Middle frontal gyrus (tissue), 1 donor: ENCODE measurements around the gene LRRC72.
"Not testable (repeated sequence)": the region's sequence is repeated elsewhere in the genome, so short reads cannot be mapped to it uniquely, and the experiment has no call there.

Source experiments
- DNase-seq: peaks from one replicate; pipeline ENCODE4 v3.0.0-alpha.2; 2015; ENCODE audit warnings: low spot score; ENCODE audit errors: extremely low spot score

Gene LRRC72

GRCh38 chr7:16579216-16579615 is 52.6 kb downstream of the LRRC72 start:
- DNase-seq: no peak

DNA sequence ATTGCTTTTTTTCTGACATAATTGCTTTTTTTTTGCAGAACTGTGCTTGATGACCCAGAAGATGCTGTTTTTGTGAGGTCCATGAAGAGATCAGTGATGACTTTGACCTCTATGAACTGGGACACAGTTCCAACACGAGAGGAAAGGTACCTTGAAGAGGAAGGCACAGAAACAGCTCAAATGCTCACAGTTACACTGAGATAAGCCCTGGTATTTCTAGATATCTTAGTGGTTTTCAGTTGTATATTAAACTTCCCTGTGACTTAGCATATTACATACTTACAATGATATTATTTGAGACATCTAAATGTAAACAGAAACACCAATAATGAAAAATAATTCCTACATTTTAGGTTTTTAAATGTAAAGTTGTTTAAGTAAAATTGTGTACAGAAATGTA is 54.7 kb downstream of the LRRC72 start:
- no peak for DNase-seq

DNA sequence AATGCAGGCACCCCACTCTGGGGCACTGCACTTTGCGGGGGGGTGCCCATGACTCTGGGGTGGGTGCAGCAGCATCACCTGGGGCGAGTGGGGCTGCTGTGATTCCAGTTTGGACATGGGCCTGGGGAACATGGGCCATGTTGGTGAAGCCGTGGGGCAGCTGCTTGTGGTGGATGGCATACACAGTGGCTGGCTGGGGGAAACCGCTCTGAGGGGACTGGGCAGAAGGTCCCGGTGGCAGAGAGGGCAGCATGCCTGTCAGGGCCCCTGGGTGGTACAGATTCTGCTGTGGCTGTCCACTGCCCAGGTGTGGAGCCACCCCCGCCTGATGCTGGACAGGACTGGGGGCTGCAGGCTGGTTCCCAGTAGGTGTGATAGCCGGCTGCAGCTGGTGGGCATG is 57.2 kb downstream of the LRRC72 start:
- no peak for DNase-seq

DNA sequence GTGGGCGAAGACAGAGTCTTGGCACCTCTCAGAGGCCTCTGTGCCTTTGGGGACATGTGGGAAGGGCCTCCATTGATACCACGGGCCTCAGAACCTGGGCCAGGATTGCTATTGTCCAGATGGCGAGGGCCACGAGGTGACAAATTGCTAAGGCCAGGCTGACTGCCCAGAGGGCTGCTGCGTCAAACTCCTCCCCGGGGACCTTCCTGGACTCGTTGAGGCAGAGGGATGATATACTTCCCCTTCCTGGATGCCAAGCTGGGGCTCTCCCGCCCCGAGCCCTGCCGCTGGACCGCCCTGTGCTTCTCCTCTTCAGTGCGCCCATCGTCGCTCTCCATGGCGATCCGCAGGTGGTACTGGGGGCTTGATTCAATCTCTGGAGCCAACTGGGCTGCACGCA is 58.9 kb downstream of the LRRC72 start:
- DNase-seq: no peak

DNA sequence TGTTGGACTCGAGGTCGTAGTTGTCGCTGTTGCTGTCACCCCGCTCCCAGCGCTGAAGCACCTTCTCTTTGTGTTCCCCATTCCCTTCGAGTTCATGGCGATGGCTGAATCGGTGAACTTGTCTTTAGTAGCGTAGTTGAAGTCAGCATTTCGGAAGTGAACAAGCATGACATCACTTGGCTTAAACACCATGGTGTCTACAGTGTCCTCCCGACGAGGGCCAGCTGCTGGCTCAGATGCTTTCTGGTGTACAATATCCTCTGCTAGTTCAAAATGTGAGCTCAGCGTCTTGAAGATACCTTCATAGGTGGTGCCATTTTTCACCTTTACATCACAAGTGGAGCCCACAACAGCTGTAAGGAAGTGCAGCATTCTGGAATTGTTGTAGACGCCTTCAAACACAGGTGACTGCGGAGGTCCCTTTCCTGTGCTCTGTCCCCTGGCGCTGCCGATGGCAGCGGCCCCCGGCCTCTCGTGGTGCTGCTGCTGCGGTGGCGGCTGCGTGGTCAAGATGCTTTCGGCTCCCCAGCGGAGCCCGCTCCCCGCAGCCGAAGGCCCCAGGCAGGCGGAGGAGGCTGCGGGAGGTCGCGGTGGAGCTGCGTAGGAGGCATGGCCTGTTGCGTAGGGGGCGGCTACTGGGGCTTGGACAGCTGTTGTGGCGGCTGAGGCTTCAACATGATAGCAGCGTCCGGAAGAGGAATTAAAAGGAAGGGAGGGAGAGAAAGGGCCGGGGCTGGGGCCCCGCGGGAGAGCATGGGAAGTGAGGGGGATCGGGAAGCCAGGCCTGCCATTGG is 59.7 kb downstream of the LRRC72 start:
- DNase-seq: no peak

GRCh38 chr7:16587129-16587528 is 60.5 kb downstream of the LRRC72 start:
- no peak for DNase-seq

DNA sequence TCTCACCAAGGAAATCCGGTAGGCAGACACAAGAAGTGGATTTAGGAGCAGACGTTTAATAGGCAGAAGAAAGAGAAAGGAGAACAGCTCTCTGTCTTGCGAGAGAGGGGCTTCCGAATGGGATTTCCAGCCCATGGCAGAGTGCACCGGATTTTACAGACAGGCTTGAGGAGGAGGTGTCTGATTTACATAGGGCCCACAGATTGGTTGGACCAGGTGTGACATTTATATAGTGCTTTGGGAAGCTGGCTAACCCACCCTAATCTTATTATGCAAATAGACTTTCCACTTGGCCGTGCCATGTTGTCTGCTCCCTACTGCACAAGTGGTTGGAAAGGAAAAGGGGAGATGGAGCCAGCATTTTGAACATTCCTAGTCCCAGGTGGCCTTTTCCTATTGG is 61.2 kb downstream of the LRRC72 start:
- DNase-seq: no peak

GRCh38 chr7:16589881-16590280 is 63.3 kb downstream of the LRRC72 start:
- DNase-seq: peak; percentile 22

DNA sequence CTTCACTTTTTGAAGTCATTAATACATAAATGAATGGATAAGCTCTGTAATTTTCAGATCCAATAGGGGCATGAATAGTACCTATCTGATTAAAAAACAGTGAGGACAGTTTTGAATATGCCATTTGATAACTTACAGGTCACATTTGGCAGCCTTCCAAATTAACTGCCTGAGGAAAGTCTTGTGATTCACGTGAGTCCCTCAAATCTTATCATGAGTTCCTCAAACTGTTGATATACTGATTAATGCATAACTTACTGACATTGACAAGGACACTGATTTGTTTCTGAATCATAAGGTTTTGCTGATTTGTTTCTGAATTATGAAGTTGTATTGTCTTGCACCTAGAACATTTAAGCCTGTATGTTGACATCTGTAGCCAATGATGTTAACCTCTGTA is 63.8 kb downstream of the LRRC72 start:
- DNase-seq: no peak

DNA sequence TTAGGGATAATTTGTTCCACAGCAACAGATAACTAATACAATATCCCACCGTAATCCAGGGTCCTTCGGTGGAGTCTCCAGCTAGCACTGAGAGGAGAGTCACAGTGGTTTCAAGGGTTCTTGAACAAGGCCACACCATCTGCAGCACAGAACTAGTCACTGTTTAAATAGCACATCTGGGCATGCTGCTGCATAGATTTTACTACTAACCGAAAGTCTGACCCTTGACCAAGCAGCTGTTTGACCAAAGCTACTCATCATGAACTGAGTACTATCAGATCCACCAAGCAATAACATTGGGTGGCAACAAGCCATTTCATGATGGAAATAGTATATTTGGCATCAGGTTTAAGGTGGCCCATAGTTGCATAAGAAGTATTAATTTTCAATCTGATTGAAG is 65.8 kb downstream of the LRRC72 start:
- no peak for DNase-seq

DNA sequence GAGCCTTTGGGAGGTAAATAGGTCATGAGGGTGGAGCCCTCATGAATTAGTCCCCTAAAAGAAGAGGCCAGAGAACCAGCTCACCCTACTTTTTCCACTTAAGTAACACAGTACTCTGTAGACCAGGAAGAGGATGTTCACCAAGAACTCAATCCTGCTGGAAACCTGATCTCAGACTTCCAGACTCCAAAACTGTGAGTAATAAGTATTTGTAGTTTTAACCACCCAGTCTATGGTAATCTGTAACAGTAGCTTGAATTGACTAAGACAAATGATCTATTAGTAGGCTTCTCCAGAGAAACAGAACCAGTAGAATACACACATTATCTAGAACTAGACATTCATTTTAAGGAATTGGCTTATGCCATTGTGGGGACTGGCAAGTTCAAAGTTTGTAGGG is 67.4 kb downstream of the LRRC72 start:
- no peak for DNase-seq

DNA sequence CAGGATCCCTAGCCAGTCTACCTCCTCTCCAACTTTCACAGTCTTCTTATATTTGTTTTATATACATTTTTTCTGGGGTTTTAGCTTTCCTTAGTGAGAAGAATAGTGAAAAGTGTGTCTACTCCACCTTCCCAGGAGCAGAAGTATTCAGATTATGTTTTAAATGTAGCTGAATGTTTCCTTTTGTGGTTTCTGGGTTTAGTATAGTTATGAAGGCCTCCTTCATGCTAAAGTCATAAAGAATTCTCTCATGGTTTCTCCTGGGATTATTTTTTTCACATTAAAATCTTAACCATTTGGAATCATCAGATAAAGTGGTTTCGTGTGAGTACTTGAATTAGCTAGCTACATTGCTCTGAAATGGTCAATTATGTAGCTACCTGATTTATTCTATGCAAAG is 68.1 kb downstream of the LRRC72 start:
- DNase-seq: no peak

- DNase-seq: not testable (repeated sequence)
These were observed 69.0 kb downstream of the LRRC72 start for GRCh38 chr7:16595596-16595995.

DNA sequence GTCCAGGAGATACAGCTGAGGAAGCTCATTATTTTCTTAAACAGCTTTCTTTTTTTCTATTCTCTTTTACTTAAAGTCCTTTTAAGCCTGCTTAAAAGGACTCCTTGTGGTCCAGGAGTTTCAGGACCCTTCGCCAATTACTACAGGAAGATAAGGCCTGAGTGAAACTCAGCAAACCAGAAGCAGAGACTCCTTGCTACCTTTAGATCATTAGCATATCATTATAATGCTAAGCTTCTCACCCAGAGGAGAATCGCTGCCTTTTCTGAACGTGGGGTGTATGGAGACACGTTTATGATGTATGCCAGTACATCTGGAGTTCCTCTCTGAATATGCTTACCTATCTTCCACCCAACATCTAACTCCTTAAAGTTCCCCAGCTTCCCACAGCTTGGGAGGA is 71.4 kb downstream of the LRRC72 start:
- no peak for DNase-seq

GRCh38 chr7:16599860-16600259 is 73.2 kb downstream of the LRRC72 start:
- no peak for DNase-seq

DNA sequence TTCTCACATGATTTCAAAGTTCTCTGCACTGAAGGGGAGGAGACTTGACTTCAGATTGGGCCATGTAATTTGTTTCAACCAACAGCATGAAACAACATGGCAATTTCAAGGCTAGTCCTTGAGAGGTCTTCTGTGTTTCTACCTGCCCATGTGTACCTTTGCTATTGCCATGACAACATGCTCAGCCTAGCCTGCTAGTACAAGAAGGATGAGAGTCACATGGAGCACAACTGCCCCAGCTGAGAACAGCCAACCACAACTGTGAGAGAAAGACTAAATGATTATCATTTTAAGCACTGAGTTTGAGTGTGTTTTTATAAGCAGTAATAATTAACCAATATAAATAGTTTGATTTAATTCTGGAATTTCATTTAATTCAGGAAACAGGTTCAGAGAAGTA is 77.0 kb downstream of the LRRC72 start:
- DNase-seq: no peak

DNA sequence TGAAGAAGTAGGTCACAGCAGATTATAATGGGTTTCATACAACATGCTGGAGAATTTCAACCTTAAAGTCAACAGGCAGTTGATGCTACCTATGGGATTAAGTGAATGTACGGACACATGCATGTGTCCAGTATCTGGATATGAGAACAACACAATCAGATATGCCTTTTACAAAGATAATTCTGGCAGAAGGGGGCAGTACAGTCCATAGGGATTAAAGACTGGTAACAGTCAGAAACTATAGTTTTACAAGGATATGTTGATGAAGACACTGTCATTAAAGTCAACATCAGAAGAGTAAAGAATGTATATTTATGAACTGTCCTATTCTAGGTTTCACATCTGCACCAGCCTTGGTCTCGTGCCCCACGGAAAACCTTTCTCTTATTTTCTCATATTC is 77.4 kb downstream of the LRRC72 start:
- DNase-seq: no peak

DNA sequence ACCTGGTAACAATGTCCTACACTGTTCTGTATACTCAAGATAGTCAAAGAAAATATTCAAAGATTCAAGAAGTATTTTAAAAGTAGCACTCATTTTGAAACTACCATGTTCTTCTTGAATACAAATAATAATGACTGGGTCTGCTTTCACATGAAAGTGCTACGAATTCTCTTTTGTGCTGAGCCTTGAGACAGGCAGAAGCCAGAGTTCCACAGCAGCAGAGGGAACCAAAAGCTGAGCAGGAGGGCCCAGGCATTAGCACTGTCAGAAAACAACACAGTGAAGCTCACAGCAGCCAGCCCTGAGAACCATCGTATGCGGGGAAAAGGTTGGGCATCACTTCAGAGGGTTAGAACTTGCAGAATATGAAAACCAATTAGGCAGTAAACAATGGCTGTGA is 80.1 kb downstream of the LRRC72 start:
- no peak for DNase-seq

GRCh38 chr7:16609842-16610450 is 83.3 kb downstream of the LRRC72 start:
- DNase-seq: no peak

DNA sequence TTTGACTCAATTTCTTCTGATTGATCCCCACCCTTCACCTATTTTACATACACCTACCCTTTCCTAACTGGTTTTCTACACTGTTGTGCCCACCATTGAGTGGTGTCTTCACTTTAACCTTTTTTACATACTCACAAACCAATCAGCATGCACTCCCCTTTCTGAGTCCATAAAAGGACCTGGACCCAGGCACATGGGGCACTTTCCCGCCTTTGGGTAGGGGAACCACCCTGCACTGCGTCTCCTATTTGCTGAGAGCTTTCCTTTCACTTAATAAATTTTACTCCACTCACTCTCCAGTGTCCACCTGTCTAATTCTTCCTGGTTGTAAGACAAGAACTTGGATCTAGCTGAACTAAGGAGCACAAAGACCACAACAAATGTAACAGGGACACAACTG is 85.1 kb downstream of the LRRC72 start:
- DNase-seq: no peak

GRCh38 chr7:16615228-16615627 is 88.6 kb downstream of the LRRC72 start:
- DNase-seq: no peak

GRCh38 chr7:16616122-16616521 is 89.5 kb downstream of the LRRC72 start:
- no peak for DNase-seq

DNA sequence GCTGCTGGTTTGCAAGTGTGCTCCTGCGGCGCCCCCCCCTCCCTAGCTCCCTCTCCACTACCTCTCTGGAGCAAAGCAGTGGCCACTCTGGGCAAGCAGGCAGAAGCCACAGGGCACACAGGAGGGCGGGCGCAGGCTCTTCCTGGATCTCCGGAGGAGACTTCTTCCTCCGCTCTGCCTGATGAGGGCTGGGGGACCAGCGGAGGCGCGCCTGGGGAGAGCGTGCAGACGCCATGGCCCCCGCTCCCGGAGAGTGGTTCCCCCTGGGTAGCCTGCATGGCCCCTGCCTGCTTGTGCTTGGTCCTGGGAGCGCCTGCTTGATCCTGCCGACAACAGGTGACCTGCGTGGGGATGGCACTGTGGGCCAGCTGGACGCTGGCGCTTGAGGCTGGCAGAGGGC is 89.9 kb downstream of the LRRC72 start:
- no peak for DNase-seq
